Suprapubic skin (tissue), 3 donors: ENCODE results near the gene OR6T1.

Source experiments
- CTCF ChIP-seq, 2 donors: fragments of 200-600 bp in 1 of 2; fragments of 450-650 bp in 1 of 2; sonication (generic) in 1 of 2; IDR thresholded peaks; one replicate each; pipeline ENCODE4 v1.5.1; 2016 to 2019; ENCODE audit warnings: antibody characterized with exemption in 2 of 2, mild to moderate bottlenecking in 1 of 2, moderate library complexity in 1 of 2
- EP300 ChIP-seq: sonication (generic); formaldehyde crosslinking; IDR thresholded peaks from one replicate; pipeline ENCODE4 v1.6.1; 2017; ENCODE audit warnings: antibody characterized with exemption
- POLR2A ChIP-seq, 2 donors: fragments of 450-650 bp; IDR thresholded peaks; one replicate each; pipeline ENCODE4 v1.6.1; 2017; ENCODE audit warnings: antibody characterized with exemption in 2 of 2, mild to moderate bottlenecking in 2 of 2, moderate library complexity in 2 of 2

- TF ChIP-seq CTCF (IDR thresholded peaks at IDR 0.05) (no peak), POLR2A (IDR thresholded peaks at IDR 0.05) (no peak), EP300 (no peak)
These were observed 30.2 kb upstream of the OR6T1 start for GRCh38 chr11:123973816-123974215.
